ENCODE measurements around the gene HAO2.

Gene HAO2

GRCh38 chr1:119368554-119368953 is at the start of gene HAO2:
Gene HAO2, plus strand, starts transcription at chr1:119368785. Its CDS starts 12,301 bp downstream, at chr1:119381086.
- TF ChIP-seq BACH2 (CRISPR knock-in tag; IDR thresholded peaks at IDR 0.05; ENCODE audit: borderline replicate concordance): no peak
- TF ChIP-seq, protein P1, sequence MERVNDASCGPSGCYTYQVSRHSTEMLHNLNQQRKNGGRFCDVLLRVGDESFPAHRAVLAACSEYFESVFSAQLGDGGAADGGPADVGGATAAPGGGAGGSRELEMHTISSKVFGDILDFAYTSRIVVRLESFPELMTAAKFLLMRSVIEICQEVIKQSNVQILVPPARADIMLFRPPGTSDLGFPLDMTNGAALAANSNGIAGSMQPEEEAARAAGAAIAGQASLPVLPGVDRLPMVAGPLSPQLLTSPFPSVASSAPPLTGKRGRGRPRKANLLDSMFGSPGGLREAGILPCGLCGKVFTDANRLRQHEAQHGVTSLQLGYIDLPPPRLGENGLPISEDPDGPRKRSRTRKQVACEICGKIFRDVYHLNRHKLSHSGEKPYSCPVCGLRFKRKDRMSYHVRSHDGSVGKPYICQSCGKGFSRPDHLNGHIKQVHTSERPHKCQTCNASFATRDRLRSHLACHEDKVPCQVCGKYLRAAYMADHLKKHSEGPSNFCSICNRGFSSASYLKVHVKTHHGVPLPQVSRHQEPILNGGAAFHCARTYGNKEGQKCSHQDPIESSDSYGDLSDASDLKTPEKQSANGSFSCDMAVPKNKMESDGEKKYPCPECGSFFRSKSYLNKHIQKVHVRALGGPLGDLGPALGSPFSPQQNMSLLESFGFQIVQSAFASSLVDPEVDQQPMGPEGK (CRISPR knock-in tag; IDR thresholded peaks at IDR 0.05; ENCODE audit: borderline replicate concordance): no peak
- TF ChIP-seq SNAI2 (CRISPR knock-in tag; IDR thresholded peaks at IDR 0.05): no peak
- no peak for TF ChIP-seq POU6F1 (CRISPR knock-in tag; IDR thresholded peaks at IDR 0.05; ENCODE audit: borderline replicate concordance, low read depth)
- no peak for TF ChIP-seq ZNF565 (CRISPR knock-in tag; conservative IDR thresholded peaks at IDR 0.05; ENCODE audit: low read depth)
- TF ChIP-seq ZFP30 (CRISPR knock-in tag; IDR thresholded peaks at IDR 0.05): no peak
- no peak for TF ChIP-seq CSRNP3 (CRISPR knock-in tag; IDR thresholded peaks at IDR 0.05)
- no peak for TF ChIP-seq ISL1 (CRISPR knock-in tag; IDR thresholded peaks at IDR 0.05)
- ATAC-seq: no peak

- ATAC-seq: no peak
- TF ChIP-seq CSRNP3 (CRISPR knock-in tag; IDR thresholded peaks at IDR 0.05) (no peak), TSHZ2 (CRISPR knock-in tag; IDR thresholded peaks at IDR 0.05) (no peak), TOX (CRISPR knock-in tag; IDR thresholded peaks at IDR 0.05; ENCODE audit: borderline replicate concordance) (no peak), ARNTL (CRISPR knock-in tag; IDR thresholded peaks at IDR 0.05; ENCODE audit: borderline replicate concordance, low read depth) (no peak), CREB5 (CRISPR knock-in tag; IDR thresholded peaks at IDR 0.05; ENCODE audit: low read depth) (no peak)
These were observed 48.5 kb upstream of the HAO2 start for GRCh38 chr1:119320100-119320499.

DNA sequence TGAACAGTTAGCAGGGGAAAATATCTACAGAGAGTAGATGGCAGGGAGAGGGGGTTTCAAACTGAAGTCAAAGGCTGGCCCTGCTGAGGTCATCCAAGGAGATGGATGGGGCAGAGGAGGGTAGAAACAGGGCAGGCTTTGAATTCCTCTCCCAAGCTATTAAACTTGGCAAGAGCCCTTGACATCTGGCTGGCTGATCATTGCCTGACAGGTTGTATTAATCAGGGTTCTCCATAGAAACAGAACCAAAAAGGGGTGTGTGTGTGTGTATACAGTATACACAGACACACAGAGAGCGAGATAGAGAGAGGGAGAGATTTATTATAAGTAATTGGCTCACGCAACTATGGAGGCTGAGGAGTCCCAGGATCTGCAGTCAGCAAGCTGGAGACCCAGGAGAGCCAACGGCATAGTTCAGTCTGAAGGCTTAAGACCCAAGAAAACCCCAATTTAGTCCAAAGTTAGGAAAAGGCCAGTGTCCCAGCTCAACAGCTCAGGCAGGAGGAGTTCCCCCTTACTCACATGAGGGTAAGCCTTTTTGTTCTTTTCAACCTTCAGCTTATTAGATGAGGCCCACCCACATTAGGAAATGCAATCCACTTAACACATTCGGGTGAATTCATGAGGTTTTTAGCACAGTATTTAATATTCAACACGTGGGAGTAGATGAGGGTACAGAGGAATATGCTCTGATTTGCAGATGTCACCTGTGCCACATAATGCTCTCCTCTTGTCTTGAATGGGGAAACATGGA is 46.7 kb upstream of the HAO2 start:
- ATAC-seq: no peak
- no peak for TF ChIP-seq TCF4 (CRISPR knock-in tag; IDR thresholded peaks at IDR 0.05; ENCODE audit: borderline replicate concordance)
- no peak for TF ChIP-seq ZNF8 (CRISPR knock-in tag; IDR thresholded peaks at IDR 0.05)
- TF ChIP-seq OSR1 (CRISPR knock-in tag; IDR thresholded peaks at IDR 0.05): no peak
- TF ChIP-seq BACH2 (CRISPR knock-in tag; IDR thresholded peaks at IDR 0.05; ENCODE audit: borderline replicate concordance): no peak
- no peak for TF ChIP-seq GLIS3 (CRISPR knock-in tag; IDR thresholded peaks at IDR 0.05)
- no peak for TF ChIP-seq ISL1 (CRISPR knock-in tag; IDR thresholded peaks at IDR 0.05)
- TF ChIP-seq CSDC2 (CRISPR knock-in tag; IDR thresholded peaks at IDR 0.05): no peak
- no peak for TF ChIP-seq CSRNP3 (CRISPR knock-in tag; IDR thresholded peaks at IDR 0.05)
- TF ChIP-seq POU6F1 (CRISPR knock-in tag; IDR thresholded peaks at IDR 0.05; ENCODE audit: borderline replicate concordance, low read depth): no peak
- no peak for TF ChIP-seq RARB (CRISPR knock-in tag; IDR thresholded peaks at IDR 0.05)
- TF ChIP-seq ZFP30 (CRISPR knock-in tag; IDR thresholded peaks at IDR 0.05): no peak
- TF ChIP-seq ZNF565 (CRISPR knock-in tag; conservative IDR thresholded peaks at IDR 0.05; ENCODE audit: low read depth): no peak
- TF ChIP-seq ZC3H10 (CRISPR knock-in tag; IDR thresholded peaks at IDR 0.05): no peak
- no peak for TF ChIP-seq ZNF70 (CRISPR knock-in tag; IDR thresholded peaks at IDR 0.05)
- TF ChIP-seq SNAI2 (CRISPR knock-in tag; IDR thresholded peaks at IDR 0.05): no peak
- TF ChIP-seq TOX (CRISPR knock-in tag; IDR thresholded peaks at IDR 0.05; ENCODE audit: borderline replicate concordance): no peak
- no peak for TF ChIP-seq PPARA (CRISPR knock-in tag; IDR thresholded peaks at IDR 0.05; ENCODE audit: borderline replicate concordance)

Data from SK-N-SH treated with all-trans-retinoic acid at 6 μM for 48 hours (cell line).